ENCODE measurements around the gene PRDM1.

- TF ChIP-seq POLR2A (IDR thresholded peaks at IDR 0.05; ENCODE audit: low read depth, low read length) (no peak), POLR2AphosphoS5 (IDR thresholded peaks at IDR 0.05; ENCODE audit: low read depth, low read length) (no peak), TAF1 (IDR thresholded peaks at IDR 0.05; ENCODE audit: borderline replicate concordance, low read depth, low read length) (no peak)
These were observed 49.1 kb upstream of the PRDM1 start for GRCh38 chr6:106037060-106037459.

All from GM12892 (cell line).